Gastrocnemius medialis (tissue), 4 donors: ENCODE data around the gene IP6K3. TPM values are rescaled to one million over a fixed set of nuclear protein-coding genes. Genes with fewer than 3 reads are reported as not detected.

Experiments
- ATAC-seq, 2 donors: fragments of 150-250 bp; one replicate each; pipeline ENCODE4 v1.9.1; 2016
- DNase-seq, 2 donors: peaks; one replicate each; pipeline ENCODE4 v3.0.0-alpha.2; 2019
- H3K27ac ChIP-seq, 4 donors: fragments of 200-600 bp; sonication (generic); 1 replicate in 1 of 4; 2 replicates in 3 of 4; pipeline ENCODE4 v1.5.1; 2016 to 2018; ENCODE audit warnings: mild to moderate bottlenecking in 2 of 4, moderate library complexity in 1 of 4
- H3K27me3 ChIP-seq, 3 donors: fragments of 200-600 bp; sonication (generic) in 2 of 3; 1 replicate in 1 of 3; 2 replicates in 2 of 3; pipeline versions ENCODE4 v1.5.1 to v1.6.0; 2016 to 2019; ENCODE audit warnings: mild to moderate bottlenecking in 1 of 3, moderate library complexity in 1 of 3
- H3K36me3 ChIP-seq, 2 donors: fragments of 200-600 bp; sonication (generic) in 1 of 2; one replicate each; pipeline ENCODE4 v1.5.1; 2017 to 2018
- H3K4me1 ChIP-seq, 2 donors: fragments of 200-600 bp; sonication (generic) in 1 of 2; one replicate each; pipeline ENCODE4 v1.5.1; 2016 to 2017; ENCODE audit warnings: mild to moderate bottlenecking in 2 of 2
- H3K4me3 ChIP-seq, 4 donors: fragments of 200-600 bp; sonication (generic) in 3 of 4; 1 replicate in 1 of 4; 2 replicates in 3 of 4; pipeline ENCODE4 v1.5.1; 2016 to 2019; ENCODE audit warnings: mild to moderate bottlenecking in 2 of 4
- H3K9me3 ChIP-seq, 3 donors: fragments of 200-600 bp; sonication (generic) in 2 of 3; 1 replicate in 1 of 3; 2 replicates in 2 of 3; pipeline ENCODE4 v1.5.1; 2016 to 2019
- CTCF ChIP-seq, 5 experiments: fragments of 450-650 bp in 3 of 5; fragments of 200-600 bp in 2 of 5; sonication (generic) in 2 of 5; IDR thresholded peaks in 4 of 5; conservative IDR thresholded peaks in 1 of 5; 1 replicate in 4 of 5; 2 replicates in 1 of 5; pipeline ENCODE4 v1.5.1; 2016 to 2019; ENCODE audit warnings: antibody characterized with exemption in 5 of 5, mild to moderate bottlenecking in 3 of 5, moderate library complexity in 3 of 5
- POLR2A ChIP-seq, 2 donors: fragments of 450-650 bp; IDR thresholded peaks; one replicate each; pipeline ENCODE4 v1.6.1; 2017; ENCODE audit warnings: antibody characterized with exemption in 2 of 2, mild to moderate bottlenecking in 2 of 2, moderate library complexity in 2 of 2
- in situ Hi-C, 4 donors: fragments of 200-750 bp; cut with MboI; loops; one replicate each; pipeline versions ENCODE4 v1.15.0 to v1.8.0; 2017; ENCODE audit warnings: low sequenced_read_pairs in 4 of 4
- intact Hi-C: fragments of 100-400 bp; cut with DNase I; formaldehyde crosslinking; loops from one replicate; pipeline ENCODE4 v1.15.1; 2023; ENCODE audit warnings: low total_unique reads
- total RNA-seq, 4 donors: library from RNA; depleted of rRNA; stranded (reverse); fragments of >200 nt; gene quantifications; one replicate each; pipeline versions ENCODE4 v1.1.0 to v1.2.3, GENCODE V29; 2016

IP6K3 gene
- total RNA-seq, 4 donors from 2014 or later = 287 to 570 (median 348) TPM

GRCh38 chr6:33745548-33745947 is 1.2 kb downstream of the IP6K3 start:
- peak overlapping the region; percentile 98 to 100 (median 100) for H3K27ac ChIP-seq
- intact Hi-C loops = loop anchor here (5.0 to 10.0 kb wide), 2 partner anchors 1619 to 1982 kb away; no protein-coding TSS in a partner anchor

GRCh38 chr6:33744895-33745546 is 1.7 kb downstream of the IP6K3 start:
- in situ Hi-C loops = loop anchor here in 1 of 4 donors (25.0 kb wide), 1 partner anchor 542 kb away; no protein-coding TSS in a partner anchor
- H3K27ac ChIP-seq = peak overlapping the region; percentile 98 to 100 (median 100)
- no peaks in the 10 kb centered on the region for H3K27me3 ChIP-seq
- H3K4me1 ChIP-seq = peaks cover 8 to 32% of the 10 kb centered on the region in 2 donors
- DNase-seq = peak in 1 of 2 donors; percentile 87
- peak overlapping the region; percentile 66 to 88 (median 79) for H3K4me3 ChIP-seq
- H3K9me3 ChIP-seq = no peaks in the 10 kb centered on the region
- ATAC-seq = no peak
- peaks cover 0 to 21% of the 10 kb centered on the region in 2 donors for H3K36me3 ChIP-seq
- intact Hi-C loops = loop anchor here (1.0 to 10.0 kb wide), 4 partner anchors 17 to 1982 kb away; partner anchors contain the start of genes HSPA1A and HSPA1L
- no peak for TF ChIP-seq CTCF (IDR thresholded peaks at IDR 0.05 in 4 of 5, conservative IDR thresholded peaks at IDR 0.05 in 1 of 5)
- peak in 1 of 2 donors; percentile 77 for TF ChIP-seq POLR2A (IDR thresholded peaks at IDR 0.05)

More at GRCh38 chr6:33745548-33745947, 1.2 kb downstream of the IP6K3 start:
- ATAC-seq (no peak), DNase-seq (no peak)
- Histone ChIP-seq H3K9me3 (no peaks in the 10 kb centered on the region), H3K4me3 (peak overlapping the region; percentile 66 to 88 (median 79)), H3K4me1 (peaks cover 8 to 29% of the 10 kb centered on the region in 2 donors), H3K27me3 (no peaks in the 10 kb centered on the region), H3K36me3 (peaks cover 0 to 21% of the 10 kb centered on the region in 2 donors)
- no peak for TF ChIP-seq POLR2A (IDR thresholded peaks at IDR 0.05)
- no peak for TF ChIP-seq CTCF (IDR thresholded peaks at IDR 0.05 in 4 of 5, conservative IDR thresholded peaks at IDR 0.05 in 1 of 5)
- in situ Hi-C loops = loop anchor here in 1 of 4 donors (25.0 kb wide), 1 partner anchor 542 kb away; no protein-coding TSS in a partner anchor

- in situ Hi-C loops (loop anchor here in 1 of 4 donors (25.0 kb wide), 1 partner anchor 543 kb away; no protein-coding TSS in a partner anchor), intact Hi-C loops (loop anchor here (1.0 to 10.0 kb wide), 3 partner anchors 18 to 1927 kb away; partner anchors contain the start of genes HSPA1A and HSPA1L)
- H3K27ac ChIP-seq = peak overlapping the region; percentile 98 to 100 (median 100)
- H3K4me3 ChIP-seq = peak overlapping the region; percentile 66 to 88 (median 79)
- H3K9me3 ChIP-seq = no peaks in the 10 kb centered on the region
- H3K36me3 ChIP-seq = peaks cover 0 to 27% of the 10 kb centered on the region in 2 donors
- DNase-seq (peak; percentile 89 to 96), ATAC-seq (peak; percentile 28 to 35)
- no peaks in the 10 kb centered on the region for H3K27me3 ChIP-seq
- peaks cover 15 to 32% of the 10 kb centered on the region in 2 donors for H3K4me1 ChIP-seq
- peak in 1 of 2 donors; percentile 78 for TF ChIP-seq POLR2A (IDR thresholded peaks at IDR 0.05)
- TF ChIP-seq CTCF (IDR thresholded peaks at IDR 0.05 in 4 of 5, conservative IDR thresholded peaks at IDR 0.05 in 1 of 5) = peak; percentile 91 to 98 (median 98)
Observed at GRCh38 chr6:33744001-33744848, 2.5 kb downstream of the IP6K3 start.

- Histone ChIP-seq H3K4me1 (peaks cover 28 to 43% of the 10 kb centered on the region in 2 donors), H3K9me3 (no peaks in the 10 kb centered on the region), H3K4me3 (peak overlapping the region; percentile 59 to 88 (median 76)), H3K36me3 (peaks cover 0 to 38% of the 10 kb centered on the region in 2 donors), H3K27ac (peak overlapping the region; percentile 98 to 100 (median 100)), H3K27me3 (no peaks in the 10 kb centered on the region)
- TF ChIP-seq POLR2A (IDR thresholded peaks at IDR 0.05) = no peak
- no peak for TF ChIP-seq CTCF (IDR thresholded peaks at IDR 0.05 in 4 of 5, conservative IDR thresholded peaks at IDR 0.05 in 1 of 5)
- in situ Hi-C loops = loop anchor here in 1 of 4 donors (25.0 kb wide), 1 partner anchor 544 kb away; no protein-coding TSS in a partner anchor
- intact Hi-C loops = loop anchor here (5.0 to 10.0 kb wide), 2 partner anchors 1622 to 1926 kb away; partner anchors contain the start of genes HSPA1A and HSPA1L
- DNase-seq (peak in 1 of 2 donors; percentile 61), ATAC-seq (no peak)
Observed at GRCh38 chr6:33742837-33743236, 3.9 kb downstream of the IP6K3 start.
